Amygdala (tissue), 56 donors: ENCODE results near the gene EFHD2.
"Not testable (repeated sequence)": the region's sequence is repeated elsewhere in the genome, so short reads cannot be mapped to it uniquely, and the experiment has no call there.

Source experiments
- DNase-seq, 56 donors: peaks; one replicate each; lab custom pipeline; 2025; lab: John Stamatoyannopoulos, UW

The EFHD2 gene

DNA sequence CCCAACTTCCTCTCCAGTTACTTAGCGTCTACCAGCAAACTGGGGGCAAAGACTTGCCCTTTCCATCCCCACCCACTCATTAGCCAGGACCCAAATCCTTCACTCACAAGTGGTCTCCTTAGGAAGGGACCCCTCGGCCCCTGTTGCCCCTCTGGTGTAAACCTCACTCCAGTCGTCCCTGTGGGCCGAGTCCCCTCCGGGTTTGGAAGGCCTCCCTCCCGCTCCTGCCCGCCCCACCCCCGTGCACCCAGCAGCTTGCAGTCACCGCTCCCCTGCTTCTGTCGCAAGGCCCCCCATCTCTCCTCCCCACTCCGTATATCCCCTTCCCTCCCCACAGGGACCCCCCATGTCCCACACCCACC lies 1.2 kb downstream of the EFHD2 start:
- no peak for DNase-seq

DNA sequence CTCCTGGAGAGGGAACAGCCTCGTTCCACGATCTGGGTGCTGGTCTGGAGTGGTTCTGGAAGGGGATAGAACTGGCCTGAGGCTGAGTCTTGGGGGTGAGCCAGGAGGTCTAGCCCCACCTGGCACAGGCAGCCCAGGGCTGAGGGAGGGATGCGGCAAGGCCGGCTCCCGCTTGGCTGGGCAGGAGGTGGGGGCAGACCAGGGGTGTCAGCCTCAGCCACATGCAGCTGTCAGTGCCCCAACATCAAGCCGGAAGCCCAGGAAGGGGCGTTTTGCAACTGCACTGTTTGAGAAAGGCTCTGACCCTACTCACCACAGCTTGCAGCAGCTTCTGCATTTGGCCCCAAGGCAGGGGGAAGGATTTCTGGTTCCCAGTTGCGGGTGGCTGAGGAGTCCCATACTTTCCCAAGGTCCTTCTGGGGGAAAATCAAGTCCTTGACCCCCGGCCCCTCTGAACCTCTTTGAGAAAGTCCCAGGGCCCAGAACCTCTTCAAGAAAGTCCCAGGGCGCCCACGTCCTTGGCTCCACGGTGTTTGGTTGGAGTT lies 2.0 kb downstream of the EFHD2 start:
- DNase-seq = peak in 19 of 56 donors; percentile 9 to 62 (median 21)

DNA sequence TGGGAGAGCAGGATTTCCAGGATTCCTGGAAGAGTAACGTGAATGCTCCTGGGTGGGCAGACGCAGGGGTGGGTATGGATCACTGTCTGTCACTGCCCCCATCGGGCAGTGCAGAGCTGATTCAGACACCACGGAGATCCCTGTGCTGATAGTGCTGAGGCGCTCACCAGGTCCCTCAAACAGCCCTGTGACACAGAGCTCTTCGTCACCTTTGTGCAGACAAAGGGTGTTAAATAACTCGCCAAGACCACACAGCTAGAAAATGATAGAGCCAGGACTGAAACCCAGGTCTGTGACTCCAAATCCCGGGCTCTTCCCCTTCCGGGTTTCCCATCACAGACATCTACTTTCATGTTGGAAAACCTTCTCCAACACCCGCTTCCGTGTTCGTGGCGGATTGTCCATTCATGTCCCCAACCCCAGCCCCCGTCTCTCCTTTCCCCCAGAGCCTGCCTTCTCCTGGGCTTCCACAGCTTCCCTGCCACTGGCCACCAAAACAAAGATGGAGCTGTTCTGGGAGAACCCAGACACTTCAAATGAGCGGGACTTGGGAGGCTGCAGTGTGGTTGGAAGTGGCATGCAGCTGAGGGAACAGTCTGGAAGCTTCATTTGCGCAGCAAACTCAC lies 2.6 kb downstream of the EFHD2 start:
- no peak for DNase-seq

DNA sequence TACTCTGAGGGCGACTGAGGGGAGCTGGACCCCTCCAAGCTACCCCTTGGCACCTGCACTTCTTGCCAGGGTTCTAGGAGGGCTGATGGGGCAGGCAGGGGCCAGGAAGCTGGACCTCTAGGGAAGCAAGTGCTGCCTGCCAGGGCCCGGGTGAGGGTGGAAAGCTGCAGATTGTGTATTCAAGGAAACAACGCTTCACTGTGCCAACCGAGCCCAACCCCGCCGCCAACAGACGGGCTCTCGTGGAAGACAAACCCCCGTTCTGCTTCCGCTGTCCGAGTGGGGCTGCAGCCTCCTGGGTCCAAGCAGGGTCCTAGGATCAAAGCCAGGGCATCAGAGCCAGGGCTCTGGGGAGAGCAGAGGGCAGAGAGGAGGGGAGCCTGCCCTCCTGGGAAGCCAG lies 3.2 kb downstream of the EFHD2 start:
- DNase-seq = peak in 29 of 56 donors; percentile 6 to 67 (median 34)

DNA sequence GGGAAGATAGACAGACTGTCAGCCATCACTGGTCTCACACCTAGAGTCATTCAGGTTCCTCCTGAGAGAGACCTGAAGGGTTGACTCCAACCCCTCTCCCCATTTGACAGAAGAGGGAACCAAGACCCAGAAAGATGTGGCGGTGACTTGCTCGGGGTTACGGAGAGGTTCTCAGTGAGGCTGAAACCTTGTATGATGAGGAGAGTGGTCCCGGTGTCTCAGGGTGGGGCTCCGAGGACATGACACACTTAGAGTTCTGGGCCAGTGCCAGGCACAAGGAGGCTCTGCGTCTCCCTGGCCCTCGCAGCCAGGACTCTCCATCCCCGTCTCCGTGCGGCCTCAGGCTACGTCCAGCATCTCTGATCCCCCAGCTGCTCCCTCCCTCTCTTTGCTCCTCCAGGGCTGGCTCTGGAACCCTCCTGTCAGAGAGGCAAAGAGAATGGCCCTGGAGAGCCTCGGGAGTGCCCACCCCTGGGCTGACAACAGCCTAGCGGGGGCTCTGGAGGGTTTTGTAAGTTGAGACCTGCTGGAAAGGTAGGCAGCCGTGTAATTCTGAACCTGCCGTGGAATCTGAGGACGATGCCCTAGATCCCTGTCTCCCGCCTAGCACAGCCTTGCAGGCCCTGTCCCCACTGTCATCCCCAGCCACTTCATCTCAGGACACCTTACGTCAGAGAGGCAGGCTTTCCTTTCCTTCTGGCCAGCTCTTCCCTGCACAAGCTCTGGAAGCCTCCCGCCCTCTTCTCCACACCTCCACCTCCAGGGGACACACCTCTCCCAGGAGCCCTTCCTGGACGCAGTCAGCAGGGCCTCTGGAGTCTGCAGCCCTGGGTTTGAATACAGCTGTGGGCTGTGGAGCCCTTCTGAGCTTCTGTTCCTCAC lies 4.1 kb downstream of the EFHD2 start:
- DNase-seq = no peak

GRCh38 chr1:15414445-15414983 lies 4.8 kb downstream of the EFHD2 start:
- DNase-seq = no peak

DNA sequence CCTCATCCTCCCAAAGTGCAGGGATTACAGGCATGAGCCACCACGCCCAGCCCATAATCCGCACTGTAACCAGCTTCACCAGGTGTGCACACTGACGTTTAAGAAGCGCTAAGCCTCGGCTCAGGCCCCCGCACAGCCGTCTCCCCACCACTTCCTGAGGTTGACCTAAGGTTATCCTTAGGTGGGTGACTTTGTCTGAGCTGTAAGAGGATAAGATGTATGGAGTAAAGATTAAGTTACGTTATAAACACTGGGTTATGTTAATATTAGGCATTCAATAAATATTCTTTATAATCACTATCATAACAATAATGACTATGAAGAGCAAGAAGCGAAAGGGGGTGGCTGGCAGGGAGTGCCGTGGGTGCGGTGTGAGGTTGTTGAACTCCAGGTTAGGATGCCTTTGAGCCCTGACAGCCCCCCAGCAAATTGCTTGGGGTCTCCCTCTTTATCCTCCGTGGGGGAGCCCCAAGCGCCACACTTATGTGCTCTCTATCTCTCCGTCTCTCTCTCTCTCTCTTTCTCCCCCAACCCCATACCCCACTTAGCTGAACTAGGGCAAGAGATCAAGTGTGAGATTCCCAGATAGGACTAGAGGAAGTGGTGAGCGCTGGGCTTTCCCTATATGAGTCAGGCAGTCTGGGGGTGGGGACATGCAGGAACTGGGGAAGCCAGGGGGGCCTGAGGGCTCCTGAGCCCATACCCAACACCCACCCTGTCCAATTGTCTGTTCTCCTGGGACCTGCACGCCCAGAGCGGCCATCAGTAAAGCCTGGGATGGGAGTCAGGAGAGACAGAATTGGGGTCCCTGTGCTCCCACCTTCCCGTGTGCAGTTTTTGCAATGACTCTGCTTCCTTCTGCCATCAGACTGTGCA lies 7.6 kb downstream of the EFHD2 start:
- peak in 5 of 56 donors; percentile 4 to 40 (median 11) for DNase-seq

- DNase-seq = no peak
Observed at GRCh38 chr1:15418806-15419515, 9.3 kb downstream of the EFHD2 start.

DNA sequence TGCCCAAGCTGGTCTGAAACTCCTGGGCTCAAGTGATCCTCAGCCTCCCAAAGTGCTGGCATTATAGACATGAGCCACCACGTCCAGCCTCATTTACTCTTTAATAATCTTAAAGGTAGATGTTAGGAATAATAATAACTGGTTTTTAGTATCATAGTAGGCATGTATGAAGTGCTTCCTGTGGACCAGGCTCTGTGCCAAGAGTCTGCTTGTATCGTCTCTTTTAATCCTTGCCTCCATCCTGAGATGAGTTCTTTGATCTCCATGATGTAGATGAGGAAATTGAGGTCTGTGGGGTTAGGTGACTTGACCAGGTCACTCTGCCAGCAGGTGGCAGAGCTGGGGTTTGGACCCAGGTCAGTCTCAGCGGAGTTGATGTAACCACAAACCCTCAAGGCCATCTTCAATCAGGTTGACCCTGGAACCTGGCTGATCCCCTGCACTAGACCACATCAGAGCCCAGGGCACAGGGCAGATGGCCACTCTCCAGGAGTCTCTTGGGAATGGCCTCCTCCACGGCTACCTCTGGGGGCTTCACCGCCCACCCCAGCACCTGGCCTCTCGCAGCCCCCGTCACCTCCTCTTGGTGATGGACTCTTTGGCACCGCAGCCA lies 11.3 kb downstream of the EFHD2 start:
- DNase-seq = no peak

DNA sequence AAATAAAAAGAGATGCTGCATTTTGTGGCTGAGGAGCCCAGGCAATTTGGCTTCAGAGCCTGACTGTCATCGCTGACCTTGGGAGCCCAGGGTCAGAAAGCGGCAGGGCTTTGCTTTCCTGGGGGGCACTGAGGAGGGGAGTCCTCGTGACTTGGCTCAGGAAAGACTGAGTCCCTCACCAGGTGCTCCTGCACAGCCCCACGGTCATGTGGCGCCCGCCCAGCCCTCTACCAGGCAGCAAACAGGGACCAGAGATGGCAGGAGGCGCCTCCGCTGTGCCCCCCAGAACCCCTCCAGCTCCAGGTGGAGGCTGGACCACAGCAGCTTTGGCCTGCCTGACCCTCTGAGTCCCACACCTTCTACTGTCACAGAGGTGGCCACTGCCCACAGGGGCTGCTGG lies 13.2 kb downstream of the EFHD2 start:
- DNase-seq = no peak

- DNase-seq = no peak
Observed at GRCh38 chr1:15423355-15424077, 13.8 kb downstream of the EFHD2 start.

GRCh38 chr1:15424146-15424667 lies 14.5 kb downstream of the EFHD2 start:
- DNase-seq = no peak

- no peak for DNase-seq
Observed at GRCh38 chr1:15424981-15425380, 15.3 kb downstream of the EFHD2 start.

DNA sequence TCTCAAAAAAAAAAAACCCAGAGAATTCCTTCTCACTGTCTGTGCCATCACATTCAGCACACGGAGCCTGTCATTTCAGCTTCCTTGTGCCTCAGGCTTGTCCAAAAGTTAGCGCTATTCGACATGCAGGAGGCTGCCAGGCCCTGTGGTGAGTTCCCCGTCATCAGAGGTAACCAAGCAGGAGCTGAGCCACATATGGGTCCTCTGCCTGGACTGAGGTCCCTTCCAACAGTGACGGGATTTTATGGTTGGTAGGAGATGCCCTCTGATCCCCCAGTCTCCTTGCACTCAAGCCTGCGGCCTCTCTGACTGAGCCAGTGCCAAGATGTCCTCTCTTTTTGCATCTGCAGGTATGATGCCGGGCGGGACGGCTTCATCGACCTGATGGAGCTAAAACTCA lies 15.8 kb downstream of the EFHD2 start:
- no peak for DNase-seq

- no peak for DNase-seq
Observed at GRCh38 chr1:15425958-15426357, 16.3 kb downstream of the EFHD2 start.

DNA sequence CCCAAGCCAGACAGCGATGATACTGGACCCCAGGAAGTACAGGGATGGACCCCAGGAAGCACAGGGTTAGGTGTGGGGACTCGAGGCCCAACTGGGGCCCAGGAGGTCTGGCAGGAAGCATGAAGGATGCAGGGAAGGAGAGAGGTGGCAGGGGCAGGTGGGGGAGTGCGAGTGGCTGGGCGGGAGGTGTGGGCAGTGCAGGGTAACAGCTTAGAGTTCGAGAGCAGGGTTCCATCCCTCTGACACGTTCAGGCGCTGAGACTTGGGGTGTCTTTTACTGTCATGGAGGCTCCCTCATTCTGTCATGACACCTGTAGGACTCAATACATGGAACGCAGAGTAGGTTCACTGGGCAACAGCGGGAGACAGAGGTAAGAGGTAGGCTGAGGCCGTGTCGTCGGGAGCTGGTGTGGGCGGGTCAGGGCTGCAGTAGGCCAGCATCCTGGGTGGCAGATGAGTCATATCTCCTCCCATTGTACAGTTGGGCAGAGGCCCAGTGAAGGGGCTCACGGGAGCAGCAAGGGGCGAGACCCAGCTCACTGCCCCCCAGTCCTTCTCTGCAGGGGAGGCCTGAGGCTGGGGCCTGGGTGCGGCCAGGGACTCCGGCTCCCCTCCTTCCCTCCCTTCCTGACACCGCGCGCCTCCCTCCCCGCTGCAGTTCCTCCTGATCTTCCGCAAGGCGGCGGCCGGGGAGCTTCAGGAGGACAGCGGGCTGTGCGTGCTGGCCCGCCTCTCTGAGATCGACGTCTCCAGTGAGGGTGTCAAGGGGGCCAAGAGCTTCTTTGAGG lies 17.0 kb downstream of the EFHD2 start:
- DNase-seq = no peak

DNA sequence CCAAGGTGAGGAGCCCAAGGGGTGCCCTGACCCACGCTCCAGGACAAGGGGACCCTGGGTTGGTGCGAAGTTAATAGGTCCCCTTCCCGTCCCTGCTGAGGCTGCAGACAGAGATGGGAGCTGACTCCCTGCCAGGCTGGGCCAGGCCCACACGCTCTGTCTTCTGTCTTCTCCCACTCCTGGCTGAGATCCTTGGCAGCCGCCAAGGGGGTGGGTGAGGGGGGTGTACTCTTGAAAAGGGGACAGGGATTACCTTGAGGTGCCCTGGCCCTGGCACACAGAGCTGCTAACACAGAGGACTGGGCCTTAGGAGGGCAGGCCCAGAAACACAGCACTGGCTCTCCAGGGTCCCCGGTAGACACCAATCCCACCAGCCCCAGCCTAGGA lies 17.6 kb downstream of the EFHD2 start:
- DNase-seq = no peak

DNA sequence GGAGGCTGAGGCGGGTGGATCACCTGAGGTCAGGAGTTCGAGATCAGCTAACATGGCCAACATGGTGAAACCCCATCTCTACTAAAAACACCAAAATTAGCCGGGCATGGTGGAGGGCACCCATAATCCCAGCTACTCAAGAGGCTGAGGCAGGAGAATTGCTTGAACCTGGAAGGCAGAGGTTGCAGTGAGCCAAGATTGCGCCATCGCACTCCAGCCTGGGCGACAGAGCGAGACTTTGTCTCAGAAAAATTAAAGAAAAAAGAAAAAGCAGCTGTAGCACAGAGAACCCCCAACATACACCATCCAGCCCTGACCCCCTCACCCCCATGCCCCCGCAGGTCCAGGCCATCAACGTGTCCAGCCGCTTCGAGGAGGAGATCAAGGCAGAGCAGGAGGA lies 18.6 kb downstream of the EFHD2 start:
- not testable (repeated sequence) for DNase-seq
